GM12872 (cell line): Measurements from ENCODE around the gene LRRN4CL.

Experiments
- CTCF ChIP-seq: IDR thresholded peaks from 3 replicates; pipeline ENCODE4 v1.5.1; 2011; ENCODE audit warnings: low read depth, mild to moderate bottlenecking, low read length, moderate library complexity; ENCODE audit not compliant: insufficient read depth

The LRRN4CL gene

GRCh38 chr11:62645946-62646824 lies 43.1 kb downstream of the LRRN4CL start, which contains the start of gene GANAB:
GANAB (minus strand) TSS chr11:62646613; CDS start chr11:62646599, 14 bp downstream.
- no peak for TF ChIP-seq CTCF

- no peak for TF ChIP-seq CTCF
Measured at GRCh38 chr11:62645671-62645945, 43.7 kb downstream of the LRRN4CL start.

GRCh38 chr11:62644220-62644619 lies 45.1 kb downstream of the LRRN4CL start:
- TF ChIP-seq CTCF: no peak
